Ishikawa (cell line): ENCODE data around the gene SERHL2.

Experiments
- CEBPB ChIP-seq: IDR thresholded peaks from 2 replicates; pipeline ENCODE4 v1.6.1; 2012
- CREB1 ChIP-seq: IDR thresholded peaks from 2 replicates; pipeline ENCODE4 v1.6.1; 2012; ENCODE audit warnings: low read depth
- EGR1 ChIP-seq: IDR thresholded peaks from 2 replicates; pipeline ENCODE4 v1.6.1; 2012
- EP300 ChIP-seq: IDR thresholded peaks from 2 replicates; pipeline ENCODE4 v1.6.1; 2012; ENCODE audit warnings: borderline replicate concordance
- FOXM1 ChIP-seq: IDR thresholded peaks from 2 replicates; pipeline ENCODE4 v1.6.1; 2012; ENCODE audit warnings: low read depth, borderline replicate concordance
- NFIC ChIP-seq: IDR thresholded peaks from 2 replicates; pipeline ENCODE4 v1.6.1; 2012
- RAD21 ChIP-seq: IDR thresholded peaks from 2 replicates; pipeline ENCODE4 v1.6.1; 2012; ENCODE audit warnings: low read depth
- REST ChIP-seq: IDR thresholded peaks from 2 replicates; pipeline ENCODE4 v1.6.1; 2012; ENCODE audit warnings: low read depth, mild to moderate bottlenecking
- TAF1 ChIP-seq: IDR thresholded peaks from 2 replicates; pipeline ENCODE4 v1.6.1; 2012; ENCODE audit warnings: low read depth, mild to moderate bottlenecking
- TCF12 ChIP-seq: IDR thresholded peaks from 2 replicates; pipeline ENCODE4 v1.6.1; 2012; ENCODE audit warnings: low read depth
- TEAD4 ChIP-seq: IDR thresholded peaks from 2 replicates; pipeline ENCODE4 v1.6.1; 2012
- USF1 ChIP-seq: IDR thresholded peaks from 2 replicates; pipeline ENCODE4 v1.6.1; 2012
- YY1 ChIP-seq: IDR thresholded peaks from 2 replicates; pipeline ENCODE4 v1.6.1; 2012; ENCODE audit warnings: low read depth
- ZBTB7A ChIP-seq: IDR thresholded peaks from 2 replicates; pipeline ENCODE4 v1.6.1; 2012; ENCODE audit warnings: low read depth
- TF ChIP-seq, protein P1 (sequence below): IDR thresholded peaks from 2 replicates; pipeline ENCODE4 v1.6.1; 2012

The SERHL2 gene

GRCh38 chr22:42561856-42562255 is 8.1 kb downstream of the SERHL2 start:
- no peak for TF ChIP-seq EGR1
- TF ChIP-seq CEBPB: no peak
- no peak for TF ChIP-seq CREB1
- no peak for TF ChIP-seq RAD21
- no peak for TF ChIP-seq TEAD4
- TF ChIP-seq USF1: no peak
- no peak for TF ChIP-seq ZBTB7A
- TF ChIP-seq REST: no peak
- TF ChIP-seq, protein P1, sequence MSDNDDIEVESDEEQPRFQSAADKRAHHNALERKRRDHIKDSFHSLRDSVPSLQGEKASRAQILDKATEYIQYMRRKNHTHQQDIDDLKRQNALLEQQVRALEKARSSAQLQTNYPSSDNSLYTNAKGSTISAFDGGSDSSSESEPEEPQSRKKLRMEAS: no peak
- TF ChIP-seq EP300: no peak
- TF ChIP-seq NFIC: no peak

GRCh38 chr22:42562279-42562678 is 8.5 kb downstream of the SERHL2 start:
- TF ChIP-seq USF1 (no peak), CREB1 (no peak), FOXM1 (no peak), ZBTB7A (no peak), CEBPB (no peak), YY1 (no peak), EP300 (no peak)

DNA sequence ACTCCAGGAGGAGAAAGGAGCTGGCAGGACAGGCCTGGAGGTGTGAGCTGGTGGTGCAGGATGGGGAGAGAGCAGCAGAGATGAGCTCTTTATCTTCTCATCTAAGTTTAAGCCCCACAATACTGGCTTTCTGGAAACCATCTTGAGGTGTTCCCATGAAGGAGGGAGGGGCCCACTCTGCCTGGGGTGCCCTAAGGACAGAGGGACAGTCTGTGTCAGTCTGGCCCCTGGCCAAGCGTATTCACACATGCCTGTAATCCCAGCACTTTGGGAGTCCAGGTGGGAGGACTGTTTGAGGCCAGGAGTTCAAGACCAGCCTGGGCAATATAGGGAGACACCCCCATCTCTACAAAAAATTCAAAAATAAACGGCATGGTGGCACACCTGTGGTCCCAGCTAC is 8.9 kb downstream of the SERHL2 start:
- TF ChIP-seq, protein P1: no peak
- TF ChIP-seq ZBTB7A (no peak), NFIC (no peak), YY1 (no peak), CREB1 (no peak), RAD21 (no peak), FOXM1 (no peak), TAF1 (no peak), TCF12 (no peak), USF1 (no peak), REST (no peak), EP300 (no peak), EGR1 (no peak), TEAD4 (no peak), CEBPB (no peak)

- no peak for TF ChIP-seq ZBTB7A
- TF ChIP-seq EP300: no peak
- no peak for TF ChIP-seq EGR1
- no peak for TF ChIP-seq TAF1
Observed at GRCh38 chr22:42564699-42565098, 10.9 kb downstream of the SERHL2 start.

DNA sequence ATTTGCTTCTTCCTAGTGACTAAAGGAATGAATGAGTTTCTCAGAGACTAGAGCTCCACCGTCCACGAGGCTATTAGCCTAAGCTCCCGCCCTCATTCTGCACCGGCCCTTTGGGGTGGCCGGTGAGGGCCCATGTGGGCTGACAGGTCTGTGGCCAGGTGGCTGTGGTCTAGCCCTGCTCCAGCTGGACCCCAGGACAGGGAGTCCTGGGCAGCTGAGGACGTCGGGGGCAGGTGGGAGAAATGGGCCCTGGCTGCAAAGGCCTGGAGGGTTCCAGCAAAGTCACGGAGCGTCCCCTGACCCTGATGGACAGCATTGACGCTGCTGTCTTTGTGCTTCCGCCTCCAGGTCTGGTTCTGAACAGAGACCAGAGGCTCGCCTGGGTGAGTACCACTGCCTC is 12.2 kb downstream of the SERHL2 start:
- TF ChIP-seq EP300: no peak

GRCh38 chr22:42577623-42578240 is 24.0 kb downstream of the SERHL2 start:
- TF ChIP-seq ZBTB7A (no peak), NFIC (no peak), TEAD4 (no peak), TAF1 (no peak), EGR1 (no peak), FOXM1 (no peak), USF1 (no peak), EP300 (no peak), CREB1 (no peak), YY1 (no peak), TCF12 (no peak), CEBPB (no peak), RAD21 (no peak), REST (no peak)
- TF ChIP-seq, protein P1: no peak
